Hepatocyte (in vitro differentiated cells): Measurements from ENCODE around the gene PIGN.

Source experiments
- EZH2phosphoT487 ChIP-seq: fragments of 200-600 bp; sonication (generic); IDR thresholded peaks from one replicate; pipeline ENCODE4 v1.6.1; 2018; ENCODE audit warnings: antibody characterized with exemption, mild to moderate bottlenecking, low read depth, moderate library complexity; ENCODE audit not compliant: unreplicated experiment, severe bottlenecking
- TF ChIP-seq, protein P1 (sequence below): fragments of 200-600 bp; sonication (generic); IDR thresholded peaks from 2 replicates; pipeline ENCODE4 v1.5.1; 2016; ENCODE audit warnings: antibody characterized with exemption, mild to moderate bottlenecking; ENCODE audit not compliant: poor library complexity

- TF ChIP-seq EZH2phosphoT487, result no peak
- TF ChIP-seq, protein P1, sequence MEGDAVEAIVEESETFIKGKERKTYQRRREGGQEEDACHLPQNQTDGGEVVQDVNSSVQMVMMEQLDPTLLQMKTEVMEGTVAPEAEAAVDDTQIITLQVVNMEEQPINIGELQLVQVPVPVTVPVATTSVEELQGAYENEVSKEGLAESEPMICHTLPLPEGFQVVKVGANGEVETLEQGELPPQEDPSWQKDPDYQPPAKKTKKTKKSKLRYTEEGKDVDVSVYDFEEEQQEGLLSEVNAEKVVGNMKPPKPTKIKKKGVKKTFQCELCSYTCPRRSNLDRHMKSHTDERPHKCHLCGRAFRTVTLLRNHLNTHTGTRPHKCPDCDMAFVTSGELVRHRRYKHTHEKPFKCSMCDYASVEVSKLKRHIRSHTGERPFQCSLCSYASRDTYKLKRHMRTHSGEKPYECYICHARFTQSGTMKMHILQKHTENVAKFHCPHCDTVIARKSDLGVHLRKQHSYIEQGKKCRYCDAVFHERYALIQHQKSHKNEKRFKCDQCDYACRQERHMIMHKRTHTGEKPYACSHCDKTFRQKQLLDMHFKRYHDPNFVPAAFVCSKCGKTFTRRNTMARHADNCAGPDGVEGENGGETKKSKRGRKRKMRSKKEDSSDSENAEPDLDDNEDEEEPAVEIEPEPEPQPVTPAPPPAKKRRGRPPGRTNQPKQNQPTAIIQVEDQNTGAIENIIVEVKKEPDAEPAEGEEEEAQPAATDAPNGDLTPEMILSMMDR, result no peak
These were observed 77.2 kb downstream of the PIGN start for GRCh38 chr18:62109676-62110075.
